ENCODE data around the gene DRAP1.
"Not testable (repeated sequence)": the region's sequence is repeated elsewhere in the genome, so short reads cannot be mapped to it uniquely, and the experiment has no call there.

DRAP1 gene

DNA sequence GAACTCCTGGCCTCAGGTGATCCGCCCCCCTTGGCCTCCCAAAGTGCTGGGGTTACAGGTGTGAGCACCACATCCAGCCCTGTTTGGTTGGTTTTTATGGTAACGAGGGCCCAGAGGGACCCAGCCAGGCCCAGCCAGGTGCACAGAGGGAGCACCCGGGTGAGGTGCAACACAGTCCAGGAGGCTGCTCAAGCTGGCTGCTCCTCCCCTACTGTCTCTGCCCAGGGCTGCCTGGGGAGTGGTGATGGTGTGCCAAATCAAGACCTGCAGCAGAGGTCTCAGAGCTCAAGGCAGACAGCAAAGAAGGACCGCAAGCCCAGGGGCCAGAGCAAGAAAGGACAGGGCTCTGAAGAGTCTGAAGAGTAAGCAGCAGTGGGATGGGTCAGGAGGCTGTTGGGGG lies 27.4 kb downstream of the DRAP1 start:
- no peak for DNase-seq (ENCODE audit: low read depth)
- TF ChIP-seq, protein P1, sequence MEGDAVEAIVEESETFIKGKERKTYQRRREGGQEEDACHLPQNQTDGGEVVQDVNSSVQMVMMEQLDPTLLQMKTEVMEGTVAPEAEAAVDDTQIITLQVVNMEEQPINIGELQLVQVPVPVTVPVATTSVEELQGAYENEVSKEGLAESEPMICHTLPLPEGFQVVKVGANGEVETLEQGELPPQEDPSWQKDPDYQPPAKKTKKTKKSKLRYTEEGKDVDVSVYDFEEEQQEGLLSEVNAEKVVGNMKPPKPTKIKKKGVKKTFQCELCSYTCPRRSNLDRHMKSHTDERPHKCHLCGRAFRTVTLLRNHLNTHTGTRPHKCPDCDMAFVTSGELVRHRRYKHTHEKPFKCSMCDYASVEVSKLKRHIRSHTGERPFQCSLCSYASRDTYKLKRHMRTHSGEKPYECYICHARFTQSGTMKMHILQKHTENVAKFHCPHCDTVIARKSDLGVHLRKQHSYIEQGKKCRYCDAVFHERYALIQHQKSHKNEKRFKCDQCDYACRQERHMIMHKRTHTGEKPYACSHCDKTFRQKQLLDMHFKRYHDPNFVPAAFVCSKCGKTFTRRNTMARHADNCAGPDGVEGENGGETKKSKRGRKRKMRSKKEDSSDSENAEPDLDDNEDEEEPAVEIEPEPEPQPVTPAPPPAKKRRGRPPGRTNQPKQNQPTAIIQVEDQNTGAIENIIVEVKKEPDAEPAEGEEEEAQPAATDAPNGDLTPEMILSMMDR (conservative IDR thresholded peaks at IDR 0.05; ENCODE audit: low read depth, low read length) = no peak
- H3K4me3 ChIP-seq (ENCODE audit: low read depth, low read length) = no peak overlapping the region

DNA sequence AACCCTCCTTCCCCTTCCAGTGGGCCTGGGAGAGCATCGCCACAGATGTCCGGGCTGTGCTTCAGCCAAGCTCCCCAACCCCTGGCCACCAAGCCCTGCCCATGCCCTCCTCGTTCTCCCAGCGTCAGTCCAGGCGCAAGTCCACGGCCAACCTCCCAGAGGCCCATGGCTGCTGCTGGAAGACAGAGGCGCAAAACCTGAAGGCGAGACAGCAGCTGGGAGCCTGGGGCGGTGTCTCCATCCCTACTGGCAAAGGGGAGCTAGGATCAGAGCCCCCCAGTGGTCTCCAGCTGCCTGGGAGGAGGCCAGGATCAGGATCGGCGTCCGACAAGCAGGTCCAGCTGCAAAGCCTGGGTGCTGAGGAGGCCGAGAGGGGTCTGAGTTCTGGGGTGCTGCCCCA lies 27.9 kb downstream of the DRAP1 start:
- H3K4me3 ChIP-seq (ENCODE audit: low read depth, low read length) = no peak overlapping the region
- no peak for DNase-seq (ENCODE audit: low read depth)
- TF ChIP-seq, protein P1 (conservative IDR thresholded peaks at IDR 0.05; ENCODE audit: low read depth, low read length) = no peak

GRCh38 chr11:65947603-65948125 lies 28.4 kb downstream of the DRAP1 start:
- H3K4me3 ChIP-seq (ENCODE audit: low read depth, low read length) = no peak overlapping the region
- TF ChIP-seq, protein P1 (conservative IDR thresholded peaks at IDR 0.05; ENCODE audit: low read depth, low read length) = no peak
- no peak for DNase-seq (ENCODE audit: low read depth)

DNA sequence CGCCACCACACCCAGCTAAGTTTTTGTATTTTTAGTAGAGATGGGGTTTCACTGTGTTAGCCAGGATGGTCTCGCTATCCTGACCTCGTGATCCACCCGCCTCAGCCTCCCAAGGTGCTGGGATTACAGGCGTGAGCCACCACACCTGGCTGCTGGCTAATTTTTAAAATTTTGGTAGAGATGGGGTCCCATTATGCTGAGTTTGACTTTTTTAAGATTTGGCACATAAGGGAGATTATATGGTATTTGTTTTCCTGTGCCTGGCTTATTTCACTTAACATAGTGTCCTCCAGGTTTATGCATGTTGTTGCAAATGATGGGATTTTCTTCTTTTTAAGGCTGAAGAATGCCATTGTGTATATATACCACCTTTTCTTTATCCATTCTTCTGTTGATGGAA lies 31.5 kb downstream of the DRAP1 start:
- DNase-seq (ENCODE audit: low read depth); H3K4me3 ChIP-seq (ENCODE audit: low read depth, low read length): not testable (repeated sequence)

DNA sequence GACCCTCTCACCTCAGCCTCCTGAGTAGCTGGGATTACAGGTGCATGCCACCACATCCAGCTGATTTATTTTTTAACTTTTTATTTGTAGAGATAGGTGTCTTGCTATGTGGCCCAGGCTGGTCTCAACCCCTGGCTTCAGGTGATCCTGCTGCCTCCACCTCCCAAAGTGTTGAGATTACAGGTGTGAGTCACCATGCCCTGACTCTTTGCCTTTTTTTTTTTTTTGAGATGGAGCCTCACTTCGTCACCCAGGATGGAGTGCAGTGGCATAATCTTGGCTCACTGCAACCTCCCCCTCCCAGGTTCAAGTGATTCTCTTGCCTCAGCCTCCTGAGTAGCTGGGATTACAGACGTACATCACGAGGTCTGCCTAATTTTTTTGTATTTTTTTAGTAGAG lies 32.4 kb downstream of the DRAP1 start:
- H3K4me3 ChIP-seq (ENCODE audit: low read depth, low read length); DNase-seq (ENCODE audit: low read depth): not testable (repeated sequence)

DNA sequence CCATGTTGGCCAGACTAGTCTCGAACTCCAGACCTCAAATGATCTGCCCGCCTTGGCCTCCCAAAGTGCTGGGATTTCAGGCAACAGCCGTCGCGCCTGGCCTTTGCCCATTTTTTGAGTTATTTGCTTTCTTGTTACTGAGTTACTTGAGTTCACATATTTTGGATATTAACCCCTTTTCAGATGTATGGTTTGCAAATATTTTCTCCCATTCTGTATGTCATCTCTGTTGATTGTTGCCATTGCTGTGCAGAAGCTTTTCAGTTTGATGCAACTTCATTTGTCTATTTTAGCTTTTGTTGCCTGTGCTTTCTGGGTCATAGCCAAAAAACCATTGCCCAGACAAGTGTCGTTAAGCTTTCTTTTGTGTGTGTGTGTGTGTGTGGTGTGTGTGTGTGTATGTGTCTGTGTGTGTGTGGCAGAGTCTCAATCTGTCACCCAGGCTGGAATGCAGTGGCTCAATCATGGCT lies 32.9 kb downstream of the DRAP1 start:
- H3K4me3 ChIP-seq (ENCODE audit: low read depth, low read length) = no peak overlapping the region
- TF ChIP-seq, protein P1 (conservative IDR thresholded peaks at IDR 0.05; ENCODE audit: low read depth, low read length) = no peak
- no peak for DNase-seq (ENCODE audit: low read depth)

- H3K4me3 ChIP-seq (ENCODE audit: low read depth, low read length) = no peak overlapping the region
- TF ChIP-seq, protein P1 (conservative IDR thresholded peaks at IDR 0.05; ENCODE audit: low read depth, low read length) = no peak
- DNase-seq (ENCODE audit: low read depth) = no peak
These were observed 34.2 kb downstream of the DRAP1 start for GRCh38 chr11:65953471-65953870.

GRCh38 chr11:65954771-65955170 lies 35.5 kb downstream of the DRAP1 start:
- TF ChIP-seq, protein P1 (conservative IDR thresholded peaks at IDR 0.05; ENCODE audit: low read depth, low read length) = no peak
- H3K4me3 ChIP-seq (ENCODE audit: low read depth, low read length) = no peak overlapping the region

More at GRCh38 chr11:65954771-65955170, 35.5 kb downstream of the DRAP1 start:
- no peak for DNase-seq (ENCODE audit: low read depth)

All from choroid plexus epithelial cell (primary cell).